RWPE2 (cell line): ENCODE results near the gene RSPH1.
"Not testable (repeated sequence)": the region's sequence is repeated elsewhere in the genome, so short reads cannot be mapped to it uniquely, and the experiment has no call there.

ENCODE experiments used
- ATAC-seq: fragments of 200-7000 bp; cut with Tn5 transposase; 3 replicates; pipeline ENCODE4 v1.9.1; 2021; ENCODE audit warnings: low read depth
- DNase-seq: peaks from one replicate; pipeline ENCODE4 v3.0.0-alpha.2; 2020; ENCODE audit warnings: low spot score
- H3K27ac ChIP-seq: fragments of 450-650 bp; 2 replicates; pipeline ENCODE4 v1.5.1; 2017; ENCODE audit warnings: mild to moderate bottlenecking; ENCODE audit not compliant: poor library complexity, severe bottlenecking
- H3K27me3 ChIP-seq: fragments of 250-450 bp; sonication (Bioruptor Pico); 2 replicates; pipeline ENCODE4 v1.5.1; 2021; ENCODE audit warnings: mild to moderate bottlenecking, moderate library complexity; ENCODE audit not compliant: insufficient read depth, poor library complexity, severe bottlenecking
- H3K36me3 ChIP-seq: fragments of 250-450 bp; sonication (Bioruptor Pico); 2 replicates; pipeline ENCODE4 v1.5.1; 2020; ENCODE audit warnings: low read depth, mild to moderate bottlenecking, moderate library complexity
- H3K4me1 ChIP-seq: fragments of 250-450 bp; sonication (Bioruptor Pico); 2 replicates; pipeline ENCODE4 v1.5.1; 2021; ENCODE audit warnings: mild to moderate bottlenecking, moderate library complexity; ENCODE audit not compliant: insufficient read depth, poor library complexity, severe bottlenecking
- H3K4me3 ChIP-seq: fragments of 250-450 bp; sonication (Bioruptor Pico); 2 replicates; pipeline ENCODE4 v1.5.1; 2021; ENCODE audit warnings: mild to moderate bottlenecking, moderate library complexity; ENCODE audit not compliant: severe bottlenecking
- H3K9me3 ChIP-seq: fragments of 250-450 bp; sonication (Bioruptor Pico); 2 replicates; pipeline ENCODE4 v1.5.1; 2021; ENCODE audit warnings: mild to moderate bottlenecking, moderate library complexity; ENCODE audit not compliant: severe bottlenecking
- CTCF ChIP-seq: fragments of 450-650 bp; IDR thresholded peaks from one replicate; pipeline ENCODE4 v1.5.1; 2017; ENCODE audit warnings: mild to moderate bottlenecking, moderate library complexity; ENCODE audit not compliant: poor library complexity, severe bottlenecking

The RSPH1 gene

GRCh38 chr21:42472521-42472920, 23.5 kb downstream of the RSPH1 start:
- Histone ChIP-seq H3K27ac (no peak overlapping the region), H3K36me3 (no peaks in the 10 kb centered on the region), H3K4me1 (peaks cover 16% of the 10 kb centered on the region), H3K9me3 (no peaks in the 10 kb centered on the region), H3K27me3 (no peaks in the 10 kb centered on the region), H3K4me3 (no peak overlapping the region)
- no peak for TF ChIP-seq CTCF
- DNase-seq (no peak), ATAC-seq (no peak)

- H3K4me1 ChIP-seq: peaks cover 16% of the 10 kb centered on the region
- no peak for DNase-seq
- no peak for TF ChIP-seq CTCF
These were observed 24.2 kb downstream of the RSPH1 start for GRCh38 chr21:42471716-42472330.

GRCh38 chr21:42471206-42471605, 24.8 kb downstream of the RSPH1 start:
- peaks cover 16% of the 10 kb centered on the region for H3K4me1 ChIP-seq
- ATAC-seq (no peak), DNase-seq (no peak)
- no peaks in the 10 kb centered on the region for H3K9me3 ChIP-seq
- no peaks in the 10 kb centered on the region for H3K27me3 ChIP-seq
- H3K27ac ChIP-seq: no peak overlapping the region
- TF ChIP-seq CTCF: no peak
- H3K4me3 ChIP-seq: no peak overlapping the region
- H3K36me3 ChIP-seq: no peaks in the 10 kb centered on the region

More at GRCh38 chr21:42471716-42472330, 24.2 kb downstream of the RSPH1 start:
- Histone ChIP-seq H3K9me3 (no peaks in the 10 kb centered on the region), H3K4me3 (no peak overlapping the region), H3K36me3 (no peaks in the 10 kb centered on the region), H3K27ac (no peak overlapping the region), H3K27me3 (no peaks in the 10 kb centered on the region)
- no peak for ATAC-seq

GRCh38 chr21:42469726-42470125, 26.3 kb downstream of the RSPH1 start:
- not testable (repeated sequence) for H3K27me3 ChIP-seq, H3K27ac ChIP-seq, ATAC-seq, H3K9me3 ChIP-seq, DNase-seq, H3K4me3 ChIP-seq, H3K36me3 ChIP-seq
- peaks cover 12% of the 10 kb centered on the region for H3K4me1 ChIP-seq

- Histone ChIP-seq H3K9me3 (no peaks in the 10 kb centered on the region), H3K36me3 (no peaks in the 10 kb centered on the region), H3K27ac (no peak overlapping the region), H3K4me1 (peaks cover 8% of the 10 kb centered on the region), H3K27me3 (no peaks in the 10 kb centered on the region), H3K4me3 (no peak overlapping the region)
- DNase-seq: no peak
- TF ChIP-seq CTCF: no peak
- no peak for ATAC-seq
These were observed 26.8 kb downstream of the RSPH1 start for GRCh38 chr21:42469272-42469671.
